Measurements from ENCODE around the gene ZNF691.
"Not testable (repeated sequence)": the region's sequence is repeated elsewhere in the genome, so short reads cannot be mapped to it uniquely, and the experiment has no call there.

The ZNF691 gene

DNA sequence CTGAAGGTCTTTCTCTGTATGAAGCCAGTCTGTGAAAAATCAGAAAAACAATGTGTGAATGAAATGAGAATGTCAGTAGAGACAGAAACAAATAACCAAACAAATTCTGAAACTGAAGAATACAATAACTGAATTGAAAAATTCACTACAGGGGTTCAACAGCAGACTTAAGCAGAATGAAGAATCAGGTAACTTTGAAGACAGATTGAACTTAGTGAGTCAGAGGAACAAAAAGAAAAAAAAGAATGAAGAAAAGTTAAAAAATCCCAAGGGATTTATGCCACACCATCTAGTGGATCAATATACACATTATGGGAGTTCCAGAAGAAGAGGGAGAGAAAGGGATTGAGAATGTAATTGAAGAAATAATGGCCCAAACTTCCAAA lies 14.6 kb downstream of the ZNF691 start:
- no peak for DNase-seq

DNA sequence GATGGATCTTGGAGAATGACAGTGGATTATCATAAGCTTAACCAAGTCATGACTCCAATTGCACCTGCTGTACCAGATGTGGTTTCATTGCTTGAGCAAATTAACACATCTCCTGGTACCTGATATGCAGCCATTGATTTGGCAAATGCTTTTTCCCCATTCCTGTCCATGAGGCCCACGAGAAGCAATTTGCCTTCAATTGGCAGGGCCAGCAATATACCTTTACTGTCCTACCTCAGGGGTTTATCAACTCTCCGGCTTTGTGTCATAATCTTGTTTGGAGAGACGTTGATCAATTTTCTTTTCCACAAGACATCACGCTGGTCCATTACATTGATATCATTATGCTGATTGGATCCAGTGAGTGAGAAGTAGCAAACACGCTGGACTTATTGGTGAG lies 20.1 kb downstream of the ZNF691 start:
- DNase-seq = no peak

DNA sequence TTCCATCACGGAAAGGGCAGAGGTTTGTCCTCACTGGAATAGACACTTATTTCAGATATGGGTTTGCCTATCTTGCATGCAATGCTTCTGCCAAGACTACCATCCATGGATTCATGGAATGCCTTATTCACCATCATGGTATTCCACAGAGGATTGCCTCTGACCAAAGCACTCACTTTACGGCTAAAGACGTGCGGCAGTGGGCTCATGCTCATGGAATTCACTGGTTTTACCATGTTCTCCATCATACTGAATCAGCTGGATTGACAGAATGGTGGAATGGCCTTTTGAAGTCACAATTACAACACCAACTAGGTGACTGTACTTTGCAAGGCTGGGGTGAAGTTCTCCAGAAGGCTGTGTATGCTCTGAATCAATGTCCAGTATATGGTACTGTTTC lies 22.1 kb downstream of the ZNF691 start:
- not testable (repeated sequence) for DNase-seq

GRCh38 chr1:42869254-42869653 lies 22.8 kb downstream of the ZNF691 start:
- not testable (repeated sequence) for DNase-seq

DNA sequence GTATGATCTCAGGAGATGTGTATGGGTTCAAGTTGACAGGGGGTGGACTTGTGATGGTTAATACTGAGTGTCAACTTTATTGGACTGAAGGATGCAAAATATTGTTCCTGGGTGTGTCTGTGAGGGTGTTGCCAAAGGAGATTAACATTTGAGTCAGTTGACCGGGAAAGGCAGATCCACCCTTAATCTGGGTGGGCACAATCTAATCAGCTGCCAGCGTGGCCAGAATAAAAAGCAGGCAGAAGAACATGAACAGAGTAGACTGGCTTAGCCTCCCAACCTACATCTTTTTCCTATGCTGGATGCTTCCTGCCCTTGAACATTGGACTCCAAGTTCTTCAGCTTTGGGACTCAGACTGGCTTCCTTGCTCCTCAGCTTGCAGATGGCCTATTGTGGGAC lies 23.3 kb downstream of the ZNF691 start:
- DNase-seq = not testable (repeated sequence)

DNA sequence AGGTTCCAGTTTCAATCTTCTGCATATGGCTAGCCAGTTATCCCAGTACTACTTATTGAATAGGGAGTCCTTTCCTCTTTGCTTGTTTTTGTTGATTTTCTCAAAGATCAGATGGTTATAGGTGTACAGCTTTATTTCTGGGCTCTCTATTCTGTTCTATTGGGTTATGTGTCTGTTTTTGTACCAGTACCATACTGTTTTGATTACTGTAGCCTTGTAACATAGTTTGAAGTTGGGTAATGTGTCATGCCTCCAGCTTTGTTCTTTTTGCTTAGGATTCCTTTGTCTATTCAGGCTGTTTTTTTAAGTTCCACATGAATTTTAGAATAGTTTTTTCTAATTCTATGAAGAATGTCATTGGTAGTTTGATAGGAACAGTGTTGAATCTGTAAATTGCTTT lies 26.7 kb downstream of the ZNF691 start:
- DNase-seq = not testable (repeated sequence)

DNA sequence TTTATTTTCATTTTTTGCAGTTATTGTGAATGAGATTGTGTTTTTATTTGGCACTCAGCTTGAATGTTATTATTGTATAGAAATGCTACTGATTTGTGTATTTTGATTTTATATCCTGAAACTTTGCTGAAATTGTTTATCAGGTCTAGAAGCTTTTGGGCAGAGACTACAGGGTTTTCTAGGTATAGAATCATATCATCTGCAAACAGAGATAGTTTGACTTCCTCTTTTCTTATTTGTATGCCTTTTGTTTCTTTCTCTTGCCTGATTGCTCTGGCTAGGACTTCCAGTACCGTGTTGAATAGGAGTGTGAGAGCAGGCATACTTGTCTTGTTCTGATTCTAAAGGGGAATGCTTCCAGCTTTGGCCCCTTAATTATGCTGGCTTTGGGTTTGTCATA lies 27.3 kb downstream of the ZNF691 start:
- DNase-seq = no peak

GRCh38 chr1:42876009-42876408 lies 29.6 kb downstream of the ZNF691 start:
- no peak for DNase-seq

DNA sequence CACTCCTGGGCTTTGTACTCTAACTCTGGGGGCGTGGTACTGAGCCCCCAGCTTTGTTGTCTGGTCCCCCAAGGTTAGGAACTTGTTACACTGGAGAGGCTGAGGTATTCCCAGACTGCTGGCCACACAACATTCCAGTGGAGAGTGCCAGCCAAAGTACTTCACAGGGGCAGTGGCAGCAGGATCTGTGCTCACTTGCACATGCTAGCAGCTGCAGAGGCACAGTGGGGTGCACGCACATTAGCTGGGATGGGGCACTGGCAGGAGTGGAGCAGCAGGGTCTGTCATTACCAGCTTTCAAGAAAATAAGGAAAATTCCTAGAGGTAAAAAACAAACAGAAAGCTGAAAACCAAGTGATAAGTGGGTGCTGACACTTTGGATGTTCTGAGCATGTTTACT lies 31.0 kb downstream of the ZNF691 start:
- no peak for DNase-seq

- no peak for DNase-seq
Observed at GRCh38 chr1:42880384-42880783, 34.0 kb downstream of the ZNF691 start.

GRCh38 chr1:42886046-42886739 lies 39.8 kb downstream of the ZNF691 start:
- DNase-seq = no peak

- DNase-seq = no peak
Observed at GRCh38 chr1:42886800-42887199, 40.4 kb downstream of the ZNF691 start.

- no peak for DNase-seq
Observed at GRCh38 chr1:42887366-42887765, 41.0 kb downstream of the ZNF691 start.

- no peak for DNase-seq
Observed at GRCh38 chr1:42888013-42888633, 41.7 kb downstream of the ZNF691 start.

DNA sequence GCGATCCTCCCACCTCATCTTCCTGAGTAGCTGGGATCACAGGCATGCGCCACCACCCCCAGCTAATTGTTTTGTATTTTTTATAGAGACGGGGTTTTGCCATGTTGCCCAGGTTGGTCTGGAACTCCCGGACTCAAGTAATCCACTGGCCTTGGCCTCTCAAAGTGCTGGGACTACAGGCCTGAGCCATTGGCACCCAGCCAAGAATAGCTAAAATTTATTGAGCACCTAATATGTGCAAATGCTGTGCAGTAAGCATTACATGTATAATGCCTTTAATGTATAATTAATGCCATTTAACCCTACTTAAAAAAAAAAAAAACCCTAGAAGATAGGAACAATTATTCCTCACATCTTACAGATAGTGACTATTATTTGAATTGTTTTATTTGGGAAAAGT lies 42.9 kb downstream of the ZNF691 start:
- DNase-seq = no peak

DNA sequence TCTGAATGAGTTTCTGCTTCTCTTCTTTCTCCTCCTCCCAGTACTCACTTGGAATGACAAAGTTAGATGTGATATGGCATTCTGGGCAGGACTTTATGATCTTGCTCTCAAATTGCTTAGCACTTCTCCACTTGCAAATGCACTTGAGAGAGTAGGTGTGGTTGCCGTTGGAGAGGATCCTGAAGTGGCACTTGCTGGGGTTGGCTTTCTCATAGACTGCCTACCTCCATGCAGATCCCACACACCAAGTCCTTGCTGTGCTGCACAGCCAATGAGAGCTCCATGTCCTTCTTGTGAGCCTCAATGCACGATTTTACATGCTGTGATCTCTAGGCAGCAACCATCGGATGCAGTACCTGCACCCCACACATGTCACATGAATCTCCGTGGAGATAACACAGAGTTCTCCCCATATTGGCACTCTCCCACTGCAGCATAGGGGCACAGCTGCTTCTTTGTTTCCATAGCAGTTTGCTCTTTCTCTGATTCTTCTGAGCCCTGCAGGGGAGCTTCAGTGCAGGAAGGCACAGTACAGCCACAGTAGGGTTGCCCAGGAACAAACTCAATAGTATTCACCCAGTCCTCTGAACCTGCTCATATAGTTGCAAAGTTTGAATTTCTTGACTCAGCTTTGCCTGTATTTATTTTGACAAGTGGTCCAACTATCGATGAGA lies 45.2 kb downstream of the ZNF691 start:
- no peak for DNase-seq

DNA sequence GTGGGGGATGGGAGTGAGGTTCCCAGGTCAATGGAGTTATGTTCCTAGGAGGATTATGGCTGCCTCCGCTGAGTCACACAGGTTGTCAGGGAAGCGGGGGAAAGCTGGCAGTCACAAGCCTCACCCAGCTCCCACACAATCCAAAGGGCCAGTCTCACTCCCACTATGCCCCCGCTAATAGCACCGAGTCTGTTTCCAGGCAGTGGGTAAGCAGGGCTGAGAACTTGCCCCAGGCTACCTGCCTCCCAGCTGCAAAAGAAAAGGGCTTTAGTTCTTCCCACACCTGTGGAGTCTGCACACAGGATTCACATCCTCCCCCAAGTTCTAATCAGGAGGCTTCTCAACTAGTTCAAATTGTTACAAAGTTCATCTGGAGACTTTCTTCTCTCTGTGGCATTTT lies 53.5 kb downstream of the ZNF691 start:
- not testable (repeated sequence) for DNase-seq

All from activated CD4-positive, alpha-beta T cell treated with anti-CD3 and anti-CD28 coated beads, Interleukin-10, Interleukin-2, amounts not matched to agents 100 ng/mL and 50 ng/mL, durations not matched to agents 16 hours and 8 hours (primary cell).